HG03565 (cell line): Measurements from ENCODE around the gene GNG8.

Source experiments
- ATAC-seq: cut with Tn5 transposase; IDR thresholded peaks from one replicate; pipeline ENCODE4 v1.9.1; 2021; ENCODE audit warnings: mild to moderate bottlenecking, moderate library complexity; ENCODE audit not compliant: unreplicated experiment

GNG8 gene

DNA sequence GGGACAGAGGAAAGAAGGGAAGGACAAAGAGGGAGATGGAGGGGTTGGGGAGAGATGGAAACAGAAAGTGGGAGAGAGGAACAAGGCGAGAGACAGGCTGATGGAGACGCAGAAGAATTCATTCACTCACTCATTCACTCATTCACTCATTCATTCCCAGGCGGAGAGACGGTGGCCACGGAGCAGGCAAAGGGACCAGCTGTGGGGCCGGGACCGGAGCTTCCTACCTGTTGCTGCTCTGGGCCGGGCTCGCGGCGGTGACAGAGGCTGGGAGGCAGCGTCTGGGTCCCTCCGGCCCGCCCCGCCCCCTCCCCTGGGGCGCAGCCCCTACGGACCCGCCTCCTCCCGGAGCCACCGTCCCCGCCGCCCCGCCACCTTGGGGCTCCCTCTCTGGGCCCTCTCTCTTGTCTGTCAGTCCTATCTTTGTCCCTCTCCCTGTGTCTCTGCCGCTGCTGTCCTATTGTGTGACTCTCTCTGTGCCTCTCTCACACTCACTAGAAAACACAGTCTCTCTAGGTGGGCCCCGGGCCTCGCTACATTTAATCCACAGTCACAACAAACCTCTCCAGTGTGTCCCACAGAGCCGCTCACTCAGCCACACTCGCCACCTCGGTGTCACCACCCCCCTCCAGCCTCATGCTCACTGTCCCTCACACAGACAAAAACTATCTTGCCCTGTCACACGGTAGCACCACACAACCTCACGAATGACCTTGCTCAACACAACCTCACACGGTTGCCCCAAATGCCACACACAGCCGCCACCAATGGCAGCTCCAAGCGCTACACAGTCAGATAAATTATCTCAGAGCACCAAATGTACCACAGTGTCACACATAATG lies at the start of gene GNG8:
GNG8 (minus strand) TSS at position 283 of the 842 bp plus-strand sequence. CDS start 1,520 bp downstream, outside the sequence.
- ATAC-seq = no peak

DNA sequence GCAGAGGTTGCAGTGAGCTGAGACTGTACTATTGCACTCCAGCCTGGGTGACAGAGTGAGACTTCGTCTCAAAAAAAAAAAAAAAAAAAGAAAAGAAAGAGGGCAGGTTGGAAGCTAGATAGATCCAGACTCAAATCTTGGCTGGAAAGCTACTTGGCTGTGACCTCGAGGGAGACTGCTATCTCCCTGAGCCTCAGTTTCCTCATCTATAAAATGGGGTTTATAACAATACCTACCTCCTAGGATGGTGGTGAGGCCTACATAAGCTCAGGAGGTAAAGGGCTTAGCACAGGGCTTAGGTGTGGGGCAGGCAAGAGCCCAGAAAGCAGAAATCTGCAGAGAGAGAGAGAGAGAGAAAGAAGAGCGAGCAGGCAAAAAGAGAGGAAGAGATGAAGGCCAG lies 49.2 kb upstream of the GNG8 start:
- no peak for ATAC-seq

DNA sequence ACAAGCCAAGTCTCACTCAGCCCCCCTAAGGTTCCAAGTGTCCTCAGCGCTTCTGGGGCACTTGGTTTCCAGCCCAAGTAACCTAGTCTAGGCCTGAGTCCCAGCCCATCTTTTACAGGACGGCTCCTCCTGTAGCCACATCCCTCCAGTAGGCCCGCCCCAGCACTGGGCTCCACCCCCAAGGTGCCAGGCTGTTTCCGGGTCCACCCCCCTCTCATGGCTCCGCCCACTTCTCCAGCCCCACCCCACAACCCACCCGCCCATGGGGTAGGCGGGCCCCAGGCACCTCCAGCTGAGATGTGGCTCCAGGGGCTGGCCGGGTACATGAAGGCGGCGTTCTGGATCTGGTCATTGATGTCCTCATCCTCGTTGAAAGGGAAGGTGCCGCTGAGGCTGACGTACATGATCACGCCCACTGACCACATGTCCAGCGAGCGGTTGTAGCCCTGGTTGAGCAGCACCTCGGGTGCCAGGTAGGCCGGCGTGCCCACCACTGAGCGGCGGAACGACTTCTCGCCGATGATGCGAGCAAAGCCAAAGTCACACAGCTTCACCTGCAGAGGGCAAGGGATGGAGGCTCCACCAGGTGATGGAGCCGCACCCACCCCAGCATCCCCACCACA lies 42.2 kb upstream of the GNG8 start:
- ATAC-seq = no peak

DNA sequence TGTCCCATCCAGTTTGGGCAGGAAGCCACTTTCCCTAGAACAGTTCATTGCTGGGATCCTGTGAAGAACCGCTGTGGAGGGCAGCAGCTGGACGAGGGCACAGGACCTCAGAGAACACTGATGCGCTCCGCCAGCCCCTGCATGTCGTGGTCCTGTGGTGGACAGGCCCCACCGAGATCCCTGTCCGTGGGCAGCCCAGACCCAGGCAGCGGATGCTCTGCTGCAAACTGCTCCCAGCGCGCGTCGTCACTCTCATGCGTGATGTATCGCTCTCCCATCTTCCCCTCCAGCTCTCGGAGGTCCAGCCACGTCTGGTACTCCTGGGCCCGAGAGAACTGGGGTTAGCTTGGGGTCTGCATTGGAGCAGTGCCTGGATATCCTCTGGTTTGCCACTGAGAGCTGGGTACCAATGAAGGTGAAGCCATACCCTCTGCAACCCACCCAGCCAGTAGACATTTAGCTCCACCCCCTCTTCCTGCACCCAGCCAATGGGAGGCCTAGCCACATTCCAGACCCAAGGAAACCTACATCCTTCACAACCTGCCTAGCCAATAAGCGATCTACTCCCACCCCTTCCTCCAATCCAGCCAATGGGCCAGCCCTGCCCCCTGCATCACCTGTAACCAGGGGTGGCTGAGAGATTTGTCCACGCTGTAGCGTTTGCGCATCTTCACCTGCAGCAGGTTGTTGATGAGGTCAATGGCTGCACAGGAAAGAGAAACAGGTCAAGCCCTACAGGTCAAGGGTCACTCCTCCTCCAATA lies 38.6 kb upstream of the GNG8 start:
- ATAC-seq = no peak

DNA sequence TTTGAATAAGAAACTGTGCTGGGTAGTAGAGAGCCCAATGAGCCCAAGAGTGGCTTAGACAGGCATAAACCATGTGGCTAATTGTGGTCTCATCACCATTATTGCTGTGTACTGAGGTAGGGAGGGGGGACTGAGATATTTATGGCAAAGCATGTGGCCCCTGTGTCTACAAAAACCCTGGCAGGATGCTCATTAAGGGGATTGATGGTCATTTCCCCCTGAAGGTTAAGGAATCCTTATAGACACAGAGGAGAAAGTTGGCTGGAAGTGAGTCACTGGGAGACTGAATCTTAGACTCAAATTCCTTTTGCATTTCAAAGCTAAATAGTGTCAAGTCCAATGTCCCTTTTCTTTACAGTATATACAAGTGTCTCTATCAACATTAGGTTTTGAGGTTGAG lies 34.8 kb upstream of the GNG8 start:
- no peak for ATAC-seq

DNA sequence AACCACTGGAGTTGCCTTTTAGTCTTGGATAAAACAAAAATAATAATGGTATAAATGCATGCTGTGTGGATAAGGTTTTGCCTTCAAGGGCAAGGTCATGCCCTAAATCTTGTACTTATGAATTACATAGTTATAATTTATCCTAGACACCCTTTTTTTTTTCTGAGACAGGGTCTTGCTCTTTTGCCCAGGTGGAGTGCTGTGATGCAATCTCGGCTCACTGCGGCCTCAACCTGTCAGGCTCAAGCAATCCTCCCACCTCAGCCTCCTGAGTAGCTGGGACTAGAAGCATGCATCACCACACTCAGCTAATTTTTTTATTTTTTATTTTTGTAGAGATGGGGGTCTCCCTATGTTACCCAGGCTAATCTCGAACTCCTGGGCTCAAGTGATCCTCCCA lies 32.7 kb upstream of the GNG8 start:
- no peak for ATAC-seq

DNA sequence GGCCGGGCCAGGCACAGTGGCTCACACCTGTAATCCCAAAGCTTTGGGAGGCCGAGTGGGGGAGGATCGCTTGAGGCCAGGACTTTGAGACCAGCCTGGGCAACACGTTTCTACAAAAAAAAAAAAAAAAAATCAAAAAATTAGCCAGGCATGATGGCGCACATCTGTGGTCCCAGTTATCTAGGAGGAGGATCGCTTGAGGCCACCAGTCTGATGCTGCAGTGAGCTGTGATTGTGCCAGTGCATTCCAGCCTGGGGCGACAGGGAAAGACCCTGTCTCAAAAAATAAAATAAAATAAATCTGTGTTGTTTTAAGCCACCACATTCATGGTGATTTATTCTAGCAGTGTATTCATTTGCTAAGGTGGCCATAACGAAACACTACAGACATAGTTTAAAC lies 29.1 kb upstream of the GNG8 start:
- no peak for ATAC-seq

DNA sequence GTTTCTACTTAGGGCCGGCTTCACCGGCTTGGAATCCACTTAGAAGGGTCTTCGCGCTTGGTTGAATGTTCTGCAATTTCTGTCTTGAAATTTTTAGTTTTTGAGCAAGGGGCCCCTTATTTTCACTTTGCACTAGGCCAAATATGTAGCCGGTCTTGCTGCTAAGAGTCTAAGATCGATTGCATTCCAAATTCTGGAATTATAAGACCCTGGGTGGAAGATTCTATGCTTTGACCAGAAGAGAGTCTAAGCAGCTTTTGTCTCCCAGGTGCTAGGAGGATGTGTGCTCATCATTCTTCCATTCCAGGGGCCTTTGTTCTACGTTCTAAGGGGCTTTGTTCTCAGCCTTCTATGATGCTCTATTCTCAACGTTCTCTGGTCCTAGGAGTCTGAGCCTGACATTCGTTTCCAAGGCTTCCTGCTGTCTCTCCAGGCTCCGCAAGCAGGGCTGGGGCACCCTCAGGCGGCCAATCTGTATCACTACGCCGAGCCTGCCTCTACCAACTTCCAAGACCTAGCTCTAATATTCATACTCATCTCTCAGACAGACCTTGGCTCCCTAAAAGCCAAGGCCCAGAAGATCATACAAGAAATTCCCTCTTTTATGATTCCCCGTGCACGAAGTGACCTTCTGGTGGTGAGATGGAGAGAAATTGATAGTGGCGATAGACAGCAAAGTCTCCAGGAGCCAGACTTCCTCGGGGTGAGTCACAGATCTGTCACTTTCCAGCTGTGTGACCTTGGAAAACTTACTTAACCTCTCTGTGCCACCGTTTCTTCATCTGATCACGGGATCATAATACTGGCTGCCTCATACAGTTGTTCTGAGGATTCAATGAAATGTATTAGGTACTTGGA lies 26.0 kb upstream of the GNG8 start:
- ATAC-seq = no peak

DNA sequence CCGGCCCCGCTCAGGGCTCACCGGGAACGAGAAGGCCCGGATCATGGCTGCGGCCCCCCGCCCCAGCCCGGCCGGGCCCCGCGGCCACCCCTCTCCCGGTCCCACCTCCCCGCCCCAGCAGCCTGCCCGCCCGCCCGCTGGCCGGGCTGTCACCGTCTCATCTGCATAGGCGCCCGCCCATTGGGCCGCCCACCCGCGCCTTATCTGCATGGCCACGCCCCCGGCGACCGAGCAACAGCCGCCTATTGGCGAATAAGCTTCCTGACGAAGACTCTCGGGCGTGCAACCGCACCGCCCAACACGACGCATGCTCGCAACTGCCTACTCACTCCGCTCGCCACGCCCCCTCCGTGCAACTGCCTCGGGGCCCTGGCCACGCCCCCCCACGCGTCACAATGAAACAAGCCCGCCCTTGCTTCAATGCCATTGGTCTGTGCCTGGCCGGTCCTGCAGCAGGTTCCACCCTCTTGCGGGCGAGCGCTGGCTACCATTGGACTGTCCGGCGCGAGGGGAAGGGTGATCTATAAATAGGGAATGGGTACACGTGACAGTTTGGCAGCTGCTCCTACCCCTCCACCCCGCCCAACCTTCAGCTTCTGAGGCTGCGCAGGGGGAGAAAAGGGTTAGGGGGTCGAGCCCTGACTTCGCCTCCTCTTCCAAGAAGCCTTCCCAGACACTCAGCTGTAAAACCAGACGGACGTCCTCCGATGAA lies 25.2 kb upstream of the GNG8 start, which contains the start of gene DACT3:
DACT3 (minus strand) TSS at position 163 of the 712 bp plus-strand sequence; CDS start at position 45, 118 bp downstream.
- ATAC-seq = peak; percentile 88

DNA sequence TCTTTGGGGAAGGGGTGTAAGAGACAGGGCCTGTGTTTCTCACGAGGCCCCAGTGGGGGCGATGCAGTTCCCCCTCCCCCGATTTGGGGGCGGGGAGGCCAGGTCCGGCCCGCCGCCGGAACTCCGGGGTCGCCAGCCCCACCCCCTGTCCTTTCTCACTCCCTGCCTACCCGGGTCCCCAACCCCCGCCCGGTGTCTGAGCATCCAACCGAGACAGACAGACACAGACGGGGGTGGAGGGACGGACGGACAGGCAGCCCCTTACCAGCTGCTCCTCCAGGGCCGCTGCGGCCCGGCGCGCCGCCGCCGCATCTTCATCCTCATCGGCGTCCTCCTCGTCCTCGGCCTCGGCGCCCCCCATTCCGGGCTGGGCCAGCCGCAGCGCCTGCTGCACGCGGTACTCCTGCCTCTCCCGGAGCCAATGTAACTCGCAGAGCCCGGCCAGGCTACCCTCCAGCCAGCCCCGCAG lies 24.6 kb upstream of the GNG8 start:
- no peak for ATAC-seq

DNA sequence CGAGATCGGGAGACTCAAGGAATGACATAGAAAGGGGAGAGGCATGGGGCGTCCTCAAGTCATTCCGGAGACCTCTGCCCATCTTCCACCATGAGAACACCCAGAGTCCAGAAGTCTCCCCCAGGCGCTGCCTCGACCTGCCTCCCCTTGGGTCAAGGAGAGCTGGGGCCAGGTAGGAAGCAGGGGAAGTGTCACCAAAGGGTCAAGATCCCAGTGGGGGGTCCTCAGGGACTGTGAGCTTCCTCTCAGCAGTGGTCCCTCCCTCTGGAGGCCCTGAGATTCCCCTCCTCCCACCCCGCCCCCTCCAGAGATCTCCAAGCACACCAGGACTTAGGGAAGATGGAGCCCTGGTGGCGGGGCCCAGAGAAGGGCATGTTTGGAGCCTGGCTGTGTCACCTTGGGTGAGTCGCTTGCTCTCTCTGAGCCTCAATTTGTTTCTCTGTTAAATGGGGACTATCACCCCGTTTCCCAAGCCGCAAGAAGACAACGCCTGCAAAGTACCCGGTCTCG lies 24.1 kb upstream of the GNG8 start:
- ATAC-seq = no peak

DNA sequence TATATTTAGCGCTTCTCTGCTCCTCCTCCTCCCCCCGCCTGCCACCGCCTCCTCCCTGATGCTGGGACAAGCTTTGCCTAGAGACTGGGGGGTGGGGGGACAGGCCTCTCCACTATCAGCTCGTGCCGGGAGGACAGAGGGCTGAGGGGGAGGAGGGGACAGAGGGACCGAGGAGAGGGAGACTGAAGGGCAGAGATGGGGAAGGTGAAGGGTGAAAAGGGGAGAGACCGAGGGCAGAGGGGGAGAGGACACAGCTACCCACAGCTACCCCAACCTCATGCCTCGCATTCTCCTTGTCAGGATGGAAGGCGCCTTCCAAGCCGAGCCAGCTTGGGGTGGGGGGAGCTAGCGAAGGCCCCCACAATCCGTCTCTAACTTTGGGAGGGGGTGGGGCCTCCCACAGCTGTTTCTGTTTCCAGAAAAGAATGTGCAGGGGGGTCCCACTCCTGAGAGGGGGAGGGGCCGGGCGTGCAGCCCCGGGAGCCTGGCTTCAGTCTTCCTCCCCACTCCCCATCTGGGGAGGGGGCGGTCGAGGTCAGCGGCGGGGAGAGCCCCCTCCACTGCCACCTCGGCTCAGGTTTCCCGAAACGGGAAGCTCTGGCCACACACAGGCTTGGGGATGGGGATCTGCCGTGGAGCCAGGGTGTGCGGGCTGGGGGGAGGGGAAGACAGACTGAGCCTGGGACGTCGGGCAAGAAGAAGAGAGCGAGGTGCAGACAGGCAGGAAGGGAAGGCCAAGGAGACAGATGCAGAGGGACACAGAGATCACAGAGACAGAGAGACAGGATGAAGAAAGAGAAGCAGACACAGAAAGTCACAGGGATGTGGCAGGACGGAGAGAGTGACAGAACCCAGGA lies 23.4 kb upstream of the GNG8 start:
- no peak for ATAC-seq

DNA sequence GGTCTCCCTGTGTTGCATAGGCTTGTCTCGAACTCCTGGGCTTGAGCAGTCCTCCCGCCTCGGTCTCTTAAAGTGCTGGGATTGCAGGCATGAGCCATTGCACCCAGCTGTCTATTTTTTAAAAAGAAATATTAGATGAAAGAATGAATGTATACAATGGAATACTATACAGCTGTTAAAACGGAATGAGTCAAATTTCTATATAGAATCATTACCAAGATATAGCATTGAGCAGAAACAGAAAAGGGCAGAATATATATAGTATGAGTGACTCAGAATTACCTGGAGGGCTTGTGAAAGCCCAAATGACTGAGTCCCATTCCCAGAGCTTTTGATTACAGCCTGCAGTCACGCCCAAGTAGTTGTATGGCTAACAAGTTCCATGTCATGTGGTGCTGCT lies 20.5 kb upstream of the GNG8 start:
- ATAC-seq = no peak

DNA sequence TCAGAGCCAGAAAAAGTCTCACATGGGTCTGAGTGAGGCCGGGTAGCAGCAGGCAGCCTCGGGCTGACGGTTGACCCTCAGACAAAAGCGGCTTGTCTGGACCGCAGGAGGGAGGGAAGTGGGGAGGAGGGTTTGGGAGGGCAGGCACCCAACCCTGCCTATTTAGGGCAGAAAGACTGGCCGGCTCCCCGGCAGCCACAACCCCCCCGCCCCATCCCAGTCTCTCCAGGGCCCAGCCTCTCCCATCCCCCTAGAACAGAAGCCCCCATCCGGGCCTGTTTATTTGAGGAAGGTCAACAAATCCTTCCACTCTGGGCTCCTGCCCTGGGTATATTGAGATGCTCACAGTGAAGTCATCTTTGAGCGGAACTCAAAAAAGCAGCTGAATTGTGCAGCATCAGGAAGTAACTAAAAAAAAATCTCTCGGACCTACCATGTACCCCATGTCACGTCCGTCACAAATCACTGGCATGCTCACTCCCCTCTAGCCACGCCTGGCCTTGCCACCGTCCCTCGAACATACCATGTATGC lies 18.7 kb upstream of the GNG8 start:
- ATAC-seq = no peak

DNA sequence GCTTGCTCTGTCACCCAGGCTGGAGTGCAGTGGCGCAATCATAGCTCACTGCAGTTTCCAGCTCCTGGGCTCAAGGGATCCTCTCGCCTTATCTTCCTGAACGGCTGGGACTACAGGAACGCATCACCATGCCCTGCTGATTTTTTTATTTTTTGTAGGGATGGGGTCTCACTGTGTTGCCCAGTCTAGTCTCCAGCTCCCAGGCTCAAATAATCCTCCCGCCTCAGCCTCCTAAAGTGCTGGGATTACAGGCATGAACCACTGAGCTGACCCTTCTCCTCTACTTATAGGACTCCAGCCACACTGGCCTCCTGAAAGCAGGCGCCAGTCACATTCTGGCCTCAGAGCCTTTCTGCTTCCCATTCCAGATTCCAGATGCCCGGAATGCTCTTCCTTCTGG lies 14.4 kb upstream of the GNG8 start:
- ATAC-seq = no peak

DNA sequence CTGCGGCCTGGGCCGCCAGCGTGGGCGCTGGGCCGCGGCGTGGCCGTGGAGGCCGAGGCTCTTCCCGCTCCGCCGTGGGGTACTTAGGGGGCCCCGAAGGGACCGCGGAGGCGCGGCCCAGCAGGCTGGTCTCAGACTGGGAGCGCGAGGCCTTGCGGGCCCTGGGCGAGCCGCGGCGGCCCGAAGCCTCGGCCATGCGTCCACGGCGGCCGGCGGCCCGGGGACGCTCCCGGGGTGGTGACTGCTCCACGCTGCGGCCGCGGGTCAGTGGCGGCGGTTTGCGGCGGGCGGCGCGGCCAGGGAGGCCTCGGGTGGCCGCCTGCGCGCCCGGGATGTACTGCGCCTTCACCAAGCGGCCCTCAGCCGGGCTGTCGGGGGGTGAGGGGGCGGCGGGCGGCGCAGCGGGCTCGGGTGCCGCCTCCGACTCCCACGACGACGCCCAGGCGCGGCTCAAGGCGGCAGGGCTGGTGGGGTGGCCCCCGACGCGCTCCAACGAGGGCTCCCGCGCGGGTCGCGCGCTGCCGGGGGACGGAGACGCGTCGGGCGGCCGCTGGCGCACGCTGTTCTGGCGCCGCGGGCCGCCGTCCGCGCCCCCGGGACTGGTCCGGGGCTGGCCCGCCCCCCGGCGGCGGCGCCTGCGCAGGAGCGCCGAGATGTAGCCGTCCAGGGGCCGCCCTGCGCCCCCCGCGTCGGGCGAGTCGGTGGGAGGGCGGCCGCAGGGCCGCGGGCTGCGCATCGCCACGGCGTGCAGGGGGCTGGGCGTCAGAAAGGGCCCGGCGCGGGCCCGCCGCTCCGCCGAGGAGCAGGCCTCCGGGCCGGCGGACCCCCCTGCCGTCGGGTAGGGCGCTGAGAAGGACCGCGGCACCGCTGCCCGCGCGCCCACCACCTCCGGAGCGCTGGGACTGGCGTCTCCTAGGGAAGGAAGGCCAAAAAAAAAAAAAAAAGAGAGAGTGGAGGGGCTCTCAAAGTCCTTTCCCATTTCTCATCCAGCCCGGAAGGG lies 13.3 kb upstream of the GNG8 start:
- ATAC-seq = no peak
